Loucy (cell line): ENCODE measurements around the gene RBBP5.

ENCODE experiments used
- EZH2phosphoT487 ChIP-seq: fragments of 200-600 bp; IDR thresholded peaks from 2 replicates; pipeline ENCODE4 v1.6.1; 2018; ENCODE audit warnings: antibody characterized with exemption, mild to moderate bottlenecking, moderate library complexity, borderline replicate concordance
- TF ChIP-seq, protein P1 (sequence below): fragments of 200-600 bp; sonication (generic); conservative IDR thresholded peaks from 2 replicates; pipeline ENCODE4 v1.5.1; 2014; ENCODE audit warnings: mild to moderate bottlenecking, antibody characterized with exemption, low read length

DNA sequence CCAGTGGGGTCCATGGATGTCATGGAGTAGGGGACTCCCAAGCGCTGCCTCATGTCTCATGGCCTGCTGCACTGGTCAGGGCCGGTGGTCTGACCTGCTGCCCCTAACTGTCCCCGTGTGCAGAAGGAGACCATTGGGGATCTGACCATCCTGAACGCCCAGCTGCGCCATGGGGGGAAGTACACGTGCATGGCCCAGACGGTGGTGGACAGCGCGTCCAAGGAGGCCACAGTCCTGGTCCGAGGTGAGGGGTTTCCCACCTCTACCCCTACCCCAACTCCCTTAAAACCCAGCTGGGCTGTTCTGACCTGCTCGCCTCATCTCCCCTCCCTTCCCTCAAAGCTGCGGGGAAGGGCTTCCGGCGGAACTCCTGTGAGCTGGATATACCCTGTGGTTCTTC, 56.1 kb downstream of the RBBP5 start:
- TF ChIP-seq, protein P1, sequence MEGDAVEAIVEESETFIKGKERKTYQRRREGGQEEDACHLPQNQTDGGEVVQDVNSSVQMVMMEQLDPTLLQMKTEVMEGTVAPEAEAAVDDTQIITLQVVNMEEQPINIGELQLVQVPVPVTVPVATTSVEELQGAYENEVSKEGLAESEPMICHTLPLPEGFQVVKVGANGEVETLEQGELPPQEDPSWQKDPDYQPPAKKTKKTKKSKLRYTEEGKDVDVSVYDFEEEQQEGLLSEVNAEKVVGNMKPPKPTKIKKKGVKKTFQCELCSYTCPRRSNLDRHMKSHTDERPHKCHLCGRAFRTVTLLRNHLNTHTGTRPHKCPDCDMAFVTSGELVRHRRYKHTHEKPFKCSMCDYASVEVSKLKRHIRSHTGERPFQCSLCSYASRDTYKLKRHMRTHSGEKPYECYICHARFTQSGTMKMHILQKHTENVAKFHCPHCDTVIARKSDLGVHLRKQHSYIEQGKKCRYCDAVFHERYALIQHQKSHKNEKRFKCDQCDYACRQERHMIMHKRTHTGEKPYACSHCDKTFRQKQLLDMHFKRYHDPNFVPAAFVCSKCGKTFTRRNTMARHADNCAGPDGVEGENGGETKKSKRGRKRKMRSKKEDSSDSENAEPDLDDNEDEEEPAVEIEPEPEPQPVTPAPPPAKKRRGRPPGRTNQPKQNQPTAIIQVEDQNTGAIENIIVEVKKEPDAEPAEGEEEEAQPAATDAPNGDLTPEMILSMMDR, result no peak
- TF ChIP-seq EZH2phosphoT487, result no peak
